Measurements from ENCODE around the gene WWOX. TPM values are rescaled to one million over a fixed set of nuclear protein-coding genes. Genes with fewer than 3 reads are reported as not detected.

The WWOX gene
- polyA plus RNA-seq, 2 of the 4 experiments (the other 2 are of a cell fraction) = 16.0 to 17.2 TPM

GRCh38 chr16:79089735-79090284 lies 990.4 kb downstream of the WWOX start:
- Histone ChIP-seq H3K27ac (no peak overlapping the region), H3K9me3 (no peaks in the 10 kb centered on the region; the same call in 2 of the 3 replicates), H3K4me2 (no peak overlapping the region), H3K4me3 (no peak overlapping the region), H3K4me1 (no peaks in the 10 kb centered on the region)
- WGBS (ENCODE audit: missing lambda C conversion rate) = 39% methylated on average over 10 of the region's 10 CpGs
- DNase-seq (ENCODE audit: low read depth in 1 of 2, low spot score in 1 of 2) = no peak
- CTCF ChIA-PET = no interaction called here
- POLR2A ChIA-PET = no interaction called here
- no peak for TF ChIP-seq CEBPB (IDR thresholded peaks at IDR 0.05)
- TF ChIP-seq JUNB (IDR thresholded peaks at IDR 0.05) = no peak
- no peak for ATAC-seq
- no peak for FAIRE-seq

GRCh38 chr16:79090966-79091365 lies 991.5 kb downstream of the WWOX start:
- H3K27ac ChIP-seq = no peak overlapping the region
- FAIRE-seq (no peak), DNase-seq (ENCODE audit: low read depth in 1 of 2, low spot score in 1 of 2) (no peak), ATAC-seq (no peak)
- ChIA-PET CTCF (interaction anchor here (0.6 kb wide), 1 partner anchor 1702 kb away, joined by 3 read pairs; no protein-coding TSS in a partner anchor), POLR2A (no interaction called here)
- H3K4me3 ChIP-seq = no peak overlapping the region
- H3K9me3 ChIP-seq = no peaks in the 10 kb centered on the region; the same call in 2 of the 3 replicates
- no peaks in the 10 kb centered on the region for H3K4me1 ChIP-seq
- 34% methylated on average over 4 of the region's 4 CpGs for WGBS (ENCODE audit: missing lambda C conversion rate)
- no peak overlapping the region for H3K4me2 ChIP-seq
- TF ChIP-seq KDM5A (IDR thresholded peaks at IDR 0.05) = no peak
- TF ChIP-seq PHF8 (IDR thresholded peaks at IDR 0.05; ENCODE audit: borderline replicate concordance, low read depth) = no peak
- TF ChIP-seq CHD2 (IDR thresholded peaks at IDR 0.05; ENCODE audit: low read length, partially characterized antibody) = no peak
- no peak for TF ChIP-seq GATA3 (IDR thresholded peaks at IDR 0.05; ENCODE audit: borderline replicate concordance)
- TF ChIP-seq HOXB13 (CRISPR knock-in tag; IDR thresholded peaks at IDR 0.05; ENCODE audit: low read depth) = no peak
- TF ChIP-seq CBX2 (IDR thresholded peaks at IDR 0.05; ENCODE audit: borderline replicate concordance, low read depth) = no peak
- no peak for TF ChIP-seq E2F6 (IDR thresholded peaks at IDR 0.05; ENCODE audit: borderline replicate concordance, low read depth)
- no peak for TF ChIP-seq HEYL (CRISPR knock-in tag; IDR thresholded peaks at IDR 0.05)
- no peak for TF ChIP-seq RAD21 (conservative IDR thresholded peaks at IDR 0.05 in 1 of 2, IDR thresholded peaks at IDR 0.05 in 1 of 2)
- no peak for TF ChIP-seq NPAS2 (CRISPR knock-in tag; IDR thresholded peaks at IDR 0.05; ENCODE audit: borderline replicate concordance)
- no peak for TF ChIP-seq JUN (IDR thresholded peaks at IDR 0.05)
- TF ChIP-seq FOXS1 (CRISPR knock-in tag; IDR thresholded peaks at IDR 0.05) = no peak
- TF ChIP-seq ZFP36 (IDR thresholded peaks at IDR 0.05; ENCODE audit: borderline replicate concordance, partially characterized antibody) = no peak
- TF ChIP-seq EHF (CRISPR knock-in tag; IDR thresholded peaks at IDR 0.05) = no peak
- no peak for TF ChIP-seq HOXB5 (CRISPR knock-in tag; IDR thresholded peaks at IDR 0.05)
- TF ChIP-seq BCL3 (IDR thresholded peaks at IDR 0.05) = no peak
- no peak for TF ChIP-seq HDAC2 (IDR thresholded peaks at IDR 0.05)
- TF ChIP-seq ZNF302 (CRISPR knock-in tag; IDR thresholded peaks at IDR 0.05) = no peak
- no peak for TF ChIP-seq EP300 (IDR thresholded peaks at IDR 0.05)

- ChIA-PET CTCF (no interaction called here), POLR2A (no interaction called here)
- Histone ChIP-seq H3K4me3 (no peak overlapping the region), H3K27ac (no peak overlapping the region), H3K4me2 (no peak overlapping the region), H3K9me3 (no peaks in the 10 kb centered on the region; the same call in 2 of the 3 replicates), H3K4me1 (no peaks in the 10 kb centered on the region)
- no peak for ATAC-seq
- DNase-seq (ENCODE audit: low read depth in 1 of 2, low spot score in 1 of 2) = no peak
- TF ChIP-seq ZNF302 (CRISPR knock-in tag; IDR thresholded peaks at IDR 0.05) = no peak
- no peak for TF ChIP-seq ZSCAN20 (CRISPR knock-in tag; IDR thresholded peaks at IDR 0.05)
- TF ChIP-seq RFX5 (IDR thresholded peaks at IDR 0.05) = no peak
- no peak for TF ChIP-seq GATA3 (IDR thresholded peaks at IDR 0.05; ENCODE audit: borderline replicate concordance)
- no peak for TF ChIP-seq HEYL (CRISPR knock-in tag; IDR thresholded peaks at IDR 0.05)
- no peak for TF ChIP-seq REST (IDR thresholded peaks at IDR 0.05)
- TF ChIP-seq ELK1 (IDR thresholded peaks at IDR 0.05; ENCODE audit: low read depth, low read length) = no peak
- no peak for TF ChIP-seq EHMT2 (IDR thresholded peaks at IDR 0.05; ENCODE audit: low read depth)
- TF ChIP-seq JUNB (IDR thresholded peaks at IDR 0.05) = no peak
- TF ChIP-seq TP53 (CRISPR knock-in tag; IDR thresholded peaks at IDR 0.05) = no peak
- no peak for TF ChIP-seq MAZ (IDR thresholded peaks at IDR 0.05; ENCODE audit: borderline replicate concordance, low read depth, low read length)
- FAIRE-seq = no peak
- WGBS (ENCODE audit: missing lambda C conversion rate) = 59% methylated on average over 5 of the region's 5 CpGs
Measured at GRCh38 chr16:79092846-79093245, 993.4 kb downstream of the WWOX start.
